Stimulated activated CD4-positive, alpha-beta T cell treated with anti-CD3 and anti-CD28 coated beads, TNF-alpha, amount 100 ng/mL, for 24 hours (primary cell): ENCODE measurements around the gene CD300E.

Experiments used
- DNase-seq, 3 experiments: peaks; one replicate each; pipeline ENCODE4 v3.0.0-alpha.2; 2020; ENCODE audit warnings: low read depth in 3 of 3

Gene CD300E

GRCh38 chr17:74566132-74566753 lies 57.3 kb downstream of the CD300E start:
- DNase-seq: peak in 1 of 3 experiments; percentile 37

GRCh38 chr17:74565126-74565525 lies 58.4 kb downstream of the CD300E start:
- DNase-seq: no peak

- no peak for DNase-seq
Observed at GRCh38 chr17:74563358-74563757, 60.2 kb downstream of the CD300E start.

- DNase-seq: no peak
Observed at GRCh38 chr17:74561586-74561985, 62.0 kb downstream of the CD300E start.
